Measurements from ENCODE around the gene PRKD2. TPM values are rescaled to one million over a fixed set of nuclear protein-coding genes. Genes with fewer than 3 reads are reported as not detected.

The PRKD2 gene
- total and polyA plus RNA-seq, 2 experiments from 2014 or later: 53.8 to 68.0 TPM

- Histone ChIP-seq H3K27me3 (ENCODE audit: insufficient read depth) (peaks cover 58% of the 10 kb centered on the region), H3K79me2 (replicated peaks; ENCODE audit: insufficient read depth) (no peaks in the 10 kb centered on the region), H2AFZ (peak overlapping the region; percentile 96), H3K4me1 (ENCODE audit: insufficient read depth) (peaks cover 28% of the 10 kb centered on the region), H3K4me3 (peak overlapping the region; percentile 87), H3K27ac (ENCODE audit: low read depth) (no peak overlapping the region), H3K4me2 (peak overlapping the region; percentile 96), H3K9me2 (ENCODE audit: insufficient read depth) (no peaks in the 10 kb centered on the region), H4K20me1 (replicated peaks; ENCODE audit: insufficient read depth) (no peaks in the 10 kb centered on the region; the same call in 1 of the 2 replicates), H3F3A (replicated peaks; ENCODE audit: low read depth) (peaks cover 11% of the 10 kb centered on the region; the same call in 1 of the 2 replicates), H3K36me3 (ENCODE audit: insufficient read depth) (no peaks in the 10 kb centered on the region)
- H3K9me3 Mint-ChIP-seq: no peaks in the 10 kb centered on the region
- peak overlapping the region; percentile 79 for H3K4me3 Mint-ChIP-seq
- peak; percentile 74 for DNase-seq (ENCODE audit: low spot score)
- TF ChIP-seq JUNB (IDR thresholded peaks at IDR 0.05; ENCODE audit: unreplicated experiment) (no peak), POLR2AphosphoS5 (IDR thresholded peaks at IDR 0.05; ENCODE audit: low read depth) (no peak), ZNF114 (CRISPR knock-in tag; IDR thresholded peaks at IDR 0.05) (no peak), EZH2phosphoT487 (IDR thresholded peaks at IDR 0.05; ENCODE audit: unreplicated experiment) (no peak), CREB1 (CRISPR knock-in tag; IDR thresholded peaks at IDR 0.05; ENCODE audit: low read depth) (no peak), EZH2 (IDR thresholded peaks at IDR 0.05; ENCODE audit: low read depth, unreplicated experiment) (no peak), STAT1 (IDR thresholded peaks at IDR 0.05; ENCODE audit: unreplicated experiment) (no peak), NANOG (IDR thresholded peaks at IDR 0.05; ENCODE audit: borderline replicate concordance) (no peak), CTCF (conservative IDR thresholded peaks at IDR 0.05; ENCODE audit: low read depth in 2 of 2) (no peak), ZNF331 (CRISPR knock-in tag; IDR thresholded peaks at IDR 0.05; ENCODE audit: low read depth) (no peak)
- TF ChIP-seq, protein P1, sequence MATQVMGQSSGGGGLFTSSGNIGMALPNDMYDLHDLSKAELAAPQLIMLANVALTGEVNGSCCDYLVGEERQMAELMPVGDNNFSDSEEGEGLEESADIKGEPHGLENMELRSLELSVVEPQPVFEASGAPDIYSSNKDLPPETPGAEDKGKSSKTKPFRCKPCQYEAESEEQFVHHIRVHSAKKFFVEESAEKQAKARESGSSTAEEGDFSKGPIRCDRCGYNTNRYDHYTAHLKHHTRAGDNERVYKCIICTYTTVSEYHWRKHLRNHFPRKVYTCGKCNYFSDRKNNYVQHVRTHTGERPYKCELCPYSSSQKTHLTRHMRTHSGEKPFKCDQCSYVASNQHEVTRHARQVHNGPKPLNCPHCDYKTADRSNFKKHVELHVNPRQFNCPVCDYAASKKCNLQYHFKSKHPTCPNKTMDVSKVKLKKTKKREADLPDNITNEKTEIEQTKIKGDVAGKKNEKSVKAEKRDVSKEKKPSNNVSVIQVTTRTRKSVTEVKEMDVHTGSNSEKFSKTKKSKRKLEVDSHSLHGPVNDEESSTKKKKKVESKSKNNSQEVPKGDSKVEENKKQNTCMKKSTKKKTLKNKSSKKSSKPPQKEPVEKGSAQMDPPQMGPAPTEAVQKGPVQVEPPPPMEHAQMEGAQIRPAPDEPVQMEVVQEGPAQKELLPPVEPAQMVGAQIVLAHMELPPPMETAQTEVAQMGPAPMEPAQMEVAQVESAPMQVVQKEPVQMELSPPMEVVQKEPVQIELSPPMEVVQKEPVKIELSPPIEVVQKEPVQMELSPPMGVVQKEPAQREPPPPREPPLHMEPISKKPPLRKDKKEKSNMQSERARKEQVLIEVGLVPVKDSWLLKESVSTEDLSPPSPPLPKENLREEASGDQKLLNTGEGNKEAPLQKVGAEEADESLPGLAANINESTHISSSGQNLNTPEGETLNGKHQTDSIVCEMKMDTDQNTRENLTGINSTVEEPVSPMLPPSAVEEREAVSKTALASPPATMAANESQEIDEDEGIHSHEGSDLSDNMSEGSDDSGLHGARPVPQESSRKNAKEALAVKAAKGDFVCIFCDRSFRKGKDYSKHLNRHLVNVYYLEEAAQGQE (IDR thresholded peaks at IDR 0.05; ENCODE audit: unreplicated experiment): no peak
- TF ChIP-seq, protein P2, sequence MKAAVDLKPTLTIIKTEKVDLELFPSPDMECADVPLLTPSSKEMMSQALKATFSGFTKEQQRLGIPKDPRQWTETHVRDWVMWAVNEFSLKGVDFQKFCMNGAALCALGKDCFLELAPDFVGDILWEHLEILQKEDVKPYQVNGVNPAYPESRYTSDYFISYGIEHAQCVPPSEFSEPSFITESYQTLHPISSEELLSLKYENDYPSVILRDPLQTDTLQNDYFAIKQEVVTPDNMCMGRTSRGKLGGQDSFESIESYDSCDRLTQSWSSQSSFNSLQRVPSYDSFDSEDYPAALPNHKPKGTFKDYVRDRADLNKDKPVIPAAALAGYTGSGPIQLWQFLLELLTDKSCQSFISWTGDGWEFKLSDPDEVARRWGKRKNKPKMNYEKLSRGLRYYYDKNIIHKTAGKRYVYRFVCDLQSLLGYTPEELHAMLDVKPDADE (IDR thresholded peaks at IDR 0.05): no peak
- TF ChIP-seq, protein P3, sequence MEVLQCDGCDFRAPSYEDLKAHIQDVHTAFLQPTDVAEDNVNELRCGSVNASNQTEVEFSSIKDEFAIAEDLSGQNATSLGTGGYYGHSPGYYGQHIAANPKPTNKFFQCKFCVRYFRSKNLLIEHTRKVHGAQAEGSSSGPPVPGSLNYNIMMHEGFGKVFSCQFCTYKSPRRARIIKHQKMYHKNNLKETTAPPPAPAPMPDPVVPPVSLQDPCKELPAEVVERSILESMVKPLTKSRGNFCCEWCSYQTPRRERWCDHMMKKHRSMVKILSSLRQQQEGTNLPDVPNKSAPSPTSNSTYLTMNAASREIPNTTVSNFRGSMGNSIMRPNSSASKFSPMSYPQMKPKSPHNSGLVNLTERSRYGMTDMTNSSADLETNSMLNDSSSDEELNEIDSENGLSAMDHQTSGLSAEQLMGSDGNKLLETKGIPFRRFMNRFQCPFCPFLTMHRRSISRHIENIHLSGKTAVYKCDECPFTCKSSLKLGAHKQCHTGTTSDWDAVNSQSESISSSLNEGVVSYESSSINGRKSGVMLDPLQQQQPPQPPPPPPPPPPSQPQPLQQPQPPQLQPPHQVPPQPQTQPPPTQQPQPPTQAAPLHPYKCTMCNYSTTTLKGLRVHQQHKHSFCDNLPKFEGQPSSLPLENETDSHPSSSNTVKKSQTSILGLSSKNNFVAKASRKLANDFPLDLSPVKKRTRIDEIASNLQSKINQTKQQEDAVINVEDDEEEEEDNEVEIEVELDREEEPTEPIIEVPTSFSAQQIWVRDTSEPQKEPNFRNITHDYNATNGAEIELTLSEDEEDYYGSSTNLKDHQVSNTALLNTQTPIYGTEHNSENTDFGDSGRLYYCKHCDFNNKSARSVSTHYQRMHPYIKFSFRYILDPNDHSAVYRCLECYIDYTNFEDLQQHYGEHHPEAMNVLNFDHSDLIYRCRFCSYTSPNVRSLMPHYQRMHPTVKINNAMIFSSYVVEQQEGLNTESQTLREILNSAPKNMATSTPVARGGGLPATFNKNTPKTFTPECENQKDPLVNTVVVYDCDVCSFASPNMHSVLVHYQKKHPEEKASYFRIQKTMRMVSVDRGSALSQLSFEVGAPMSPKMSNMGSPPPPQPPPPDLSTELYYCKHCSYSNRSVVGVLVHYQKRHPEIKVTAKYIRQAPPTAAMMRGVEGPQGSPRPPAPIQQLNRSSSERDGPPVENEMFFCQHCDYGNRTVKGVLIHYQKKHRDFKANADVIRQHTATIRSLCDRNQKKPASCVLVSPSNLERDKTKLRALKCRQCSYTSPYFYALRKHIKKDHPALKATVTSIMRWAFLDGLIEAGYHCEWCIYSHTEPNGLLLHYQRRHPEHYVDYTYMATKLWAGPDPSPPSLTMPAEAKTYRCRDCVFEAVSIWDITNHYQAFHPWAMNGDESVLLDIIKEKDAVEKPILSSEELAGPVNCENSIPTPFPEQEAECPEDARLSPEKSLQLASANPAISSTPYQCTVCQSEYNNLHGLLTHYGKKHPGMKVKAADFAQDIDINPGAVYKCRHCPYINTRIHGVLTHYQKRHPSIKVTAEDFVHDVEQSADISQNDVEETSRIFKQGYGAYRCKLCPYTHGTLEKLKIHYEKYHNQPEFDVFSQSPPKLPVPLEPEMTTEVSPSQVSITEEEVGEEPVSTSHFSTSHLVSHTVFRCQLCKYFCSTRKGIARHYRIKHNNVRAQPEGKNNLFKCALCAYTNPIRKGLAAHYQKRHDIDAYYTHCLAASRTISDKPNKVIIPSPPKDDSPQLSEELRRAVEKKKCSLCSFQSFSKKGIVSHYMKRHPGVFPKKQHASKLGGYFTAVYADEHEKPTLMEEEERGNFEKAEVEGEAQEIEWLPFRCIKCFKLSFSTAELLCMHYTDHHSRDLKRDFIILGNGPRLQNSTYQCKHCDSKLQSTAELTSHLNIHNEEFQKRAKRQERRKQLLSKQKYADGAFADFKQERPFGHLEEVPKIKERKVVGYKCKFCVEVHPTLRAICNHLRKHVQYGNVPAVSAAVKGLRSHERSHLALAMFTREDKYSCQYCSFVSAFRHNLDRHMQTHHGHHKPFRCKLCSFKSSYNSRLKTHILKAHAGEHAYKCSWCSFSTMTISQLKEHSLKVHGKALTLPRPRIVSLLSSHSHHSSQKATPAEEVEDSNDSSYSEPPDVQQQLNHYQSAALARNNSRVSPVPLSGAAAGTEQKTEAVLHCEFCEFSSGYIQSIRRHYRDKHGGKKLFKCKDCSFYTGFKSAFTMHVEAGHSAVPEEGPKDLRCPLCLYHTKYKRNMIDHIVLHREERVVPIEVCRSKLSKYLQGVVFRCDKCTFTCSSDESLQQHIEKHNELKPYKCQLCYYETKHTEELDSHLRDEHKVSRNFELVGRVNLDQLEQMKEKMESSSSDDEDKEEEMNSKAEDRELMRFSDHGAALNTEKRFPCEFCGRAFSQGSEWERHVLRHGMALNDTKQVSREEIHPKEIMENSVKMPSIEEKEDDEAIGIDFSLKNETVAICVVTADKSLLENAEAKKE (CRISPR knock-in tag; IDR thresholded peaks at IDR 0.05): no peak
- peaks cover 36% of the 10 kb centered on the region for H3K27me3 Mint-ChIP-seq (ENCODE audit: insufficient read depth, low read depth, poor library complexity)
- H3K4me1 Mint-ChIP-seq: peaks cover 23% of the 10 kb centered on the region
- peak; percentile 8 for ATAC-seq
- H3K27ac Mint-ChIP-seq: no peak overlapping the region
- no peaks in the 10 kb centered on the region for H3K36me3 Mint-ChIP-seq (ENCODE audit: low read depth)
Observed at GRCh38 chr19:46634656-46635218, 82.2 kb downstream of the PRKD2 start.
